SK-N-SH (cell line): ENCODE measurements around the gene ATP6V1B1.

Source experiments
- EP300 ChIP-seq, 2 experiments: IDR thresholded peaks; 2 replicates each; pipeline versions ENCODE4 v1.4.0 to v1.6.1; 2012; ENCODE audit warnings: borderline replicate concordance in 1 of 2, low read depth in 1 of 2, low read length in 1 of 2
- EZH2phosphoT487 ChIP-seq: fragments of 200-600 bp; sonication (generic); IDR thresholded peaks from 2 replicates; pipeline ENCODE4 v1.6.1; 2017; ENCODE audit warnings: low read depth, mixed run types, mild to moderate bottlenecking, antibody characterized with exemption, moderate library complexity, borderline replicate concordance
- JUND ChIP-seq: IDR thresholded peaks from 2 replicates; pipeline ENCODE4 v1.4.0; 2012
- MAX ChIP-seq: IDR thresholded peaks from 2 replicates; pipeline ENCODE4 v1.4.0; 2012; ENCODE audit warnings: low read depth
- NFIC ChIP-seq: IDR thresholded peaks from 2 replicates; pipeline ENCODE4 v1.4.0; 2012; ENCODE audit warnings: borderline replicate concordance
- POLR2AphosphoS5 ChIP-seq: IDR thresholded peaks from 2 replicates; pipeline ENCODE4 v1.6.1; 2012; ENCODE audit warnings: low read depth, low read length
- RCOR1 ChIP-seq: fragments of 150-350 bp; IDR thresholded peaks from 2 replicates; pipeline ENCODE4 v1.6.1; 2017; ENCODE audit warnings: antibody characterized with exemption, low read length
- TAF1 ChIP-seq: IDR thresholded peaks from 2 replicates; pipeline ENCODE4 v1.6.1; 2012; ENCODE audit warnings: low read depth, mild to moderate bottlenecking, low read length, moderate library complexity, borderline replicate concordance
- USF2 ChIP-seq: fragments of 150-350 bp; IDR thresholded peaks from 2 replicates; pipeline ENCODE4 v1.6.1; 2017; ENCODE audit warnings: antibody characterized with exemption, low read length, low read depth, borderline replicate concordance
- TF ChIP-seq, protein P1 (sequence below): fragments of 200-600 bp; sonication (generic); IDR thresholded peaks from 2 replicates; pipeline ENCODE4 v1.6.1; 2017; ENCODE audit warnings: antibody characterized with exemption, mild to moderate bottlenecking, moderate library complexity
- TF ChIP-seq, protein P2 (sequence below): IDR thresholded peaks from 2 replicates; pipeline ENCODE4 v1.6.1; 2012; ENCODE audit warnings: mild to moderate bottlenecking, low read depth, low read length, moderate library complexity

- TF ChIP-seq, protein P1, sequence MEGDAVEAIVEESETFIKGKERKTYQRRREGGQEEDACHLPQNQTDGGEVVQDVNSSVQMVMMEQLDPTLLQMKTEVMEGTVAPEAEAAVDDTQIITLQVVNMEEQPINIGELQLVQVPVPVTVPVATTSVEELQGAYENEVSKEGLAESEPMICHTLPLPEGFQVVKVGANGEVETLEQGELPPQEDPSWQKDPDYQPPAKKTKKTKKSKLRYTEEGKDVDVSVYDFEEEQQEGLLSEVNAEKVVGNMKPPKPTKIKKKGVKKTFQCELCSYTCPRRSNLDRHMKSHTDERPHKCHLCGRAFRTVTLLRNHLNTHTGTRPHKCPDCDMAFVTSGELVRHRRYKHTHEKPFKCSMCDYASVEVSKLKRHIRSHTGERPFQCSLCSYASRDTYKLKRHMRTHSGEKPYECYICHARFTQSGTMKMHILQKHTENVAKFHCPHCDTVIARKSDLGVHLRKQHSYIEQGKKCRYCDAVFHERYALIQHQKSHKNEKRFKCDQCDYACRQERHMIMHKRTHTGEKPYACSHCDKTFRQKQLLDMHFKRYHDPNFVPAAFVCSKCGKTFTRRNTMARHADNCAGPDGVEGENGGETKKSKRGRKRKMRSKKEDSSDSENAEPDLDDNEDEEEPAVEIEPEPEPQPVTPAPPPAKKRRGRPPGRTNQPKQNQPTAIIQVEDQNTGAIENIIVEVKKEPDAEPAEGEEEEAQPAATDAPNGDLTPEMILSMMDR = no peak
- TF ChIP-seq NFIC = no peak
- TF ChIP-seq POLR2AphosphoS5 = no peak
- TF ChIP-seq EZH2phosphoT487 = no peak
- TF ChIP-seq MAX = no peak
- TF ChIP-seq JUND = no peak
- TF ChIP-seq EP300 (IDR thresholded peaks at IDR 0.05; ENCODE audit: borderline replicate concordance in 1 of 2, low read depth in 1 of 2, low read length in 1 of 2) = no peak
- TF ChIP-seq USF2 = no peak
- TF ChIP-seq RCOR1 = no peak
- TF ChIP-seq TAF1 = no peak
- TF ChIP-seq, protein P2, sequence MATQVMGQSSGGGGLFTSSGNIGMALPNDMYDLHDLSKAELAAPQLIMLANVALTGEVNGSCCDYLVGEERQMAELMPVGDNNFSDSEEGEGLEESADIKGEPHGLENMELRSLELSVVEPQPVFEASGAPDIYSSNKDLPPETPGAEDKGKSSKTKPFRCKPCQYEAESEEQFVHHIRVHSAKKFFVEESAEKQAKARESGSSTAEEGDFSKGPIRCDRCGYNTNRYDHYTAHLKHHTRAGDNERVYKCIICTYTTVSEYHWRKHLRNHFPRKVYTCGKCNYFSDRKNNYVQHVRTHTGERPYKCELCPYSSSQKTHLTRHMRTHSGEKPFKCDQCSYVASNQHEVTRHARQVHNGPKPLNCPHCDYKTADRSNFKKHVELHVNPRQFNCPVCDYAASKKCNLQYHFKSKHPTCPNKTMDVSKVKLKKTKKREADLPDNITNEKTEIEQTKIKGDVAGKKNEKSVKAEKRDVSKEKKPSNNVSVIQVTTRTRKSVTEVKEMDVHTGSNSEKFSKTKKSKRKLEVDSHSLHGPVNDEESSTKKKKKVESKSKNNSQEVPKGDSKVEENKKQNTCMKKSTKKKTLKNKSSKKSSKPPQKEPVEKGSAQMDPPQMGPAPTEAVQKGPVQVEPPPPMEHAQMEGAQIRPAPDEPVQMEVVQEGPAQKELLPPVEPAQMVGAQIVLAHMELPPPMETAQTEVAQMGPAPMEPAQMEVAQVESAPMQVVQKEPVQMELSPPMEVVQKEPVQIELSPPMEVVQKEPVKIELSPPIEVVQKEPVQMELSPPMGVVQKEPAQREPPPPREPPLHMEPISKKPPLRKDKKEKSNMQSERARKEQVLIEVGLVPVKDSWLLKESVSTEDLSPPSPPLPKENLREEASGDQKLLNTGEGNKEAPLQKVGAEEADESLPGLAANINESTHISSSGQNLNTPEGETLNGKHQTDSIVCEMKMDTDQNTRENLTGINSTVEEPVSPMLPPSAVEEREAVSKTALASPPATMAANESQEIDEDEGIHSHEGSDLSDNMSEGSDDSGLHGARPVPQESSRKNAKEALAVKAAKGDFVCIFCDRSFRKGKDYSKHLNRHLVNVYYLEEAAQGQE = no peak
Measured at GRCh38 chr2:70922235-70923234, 13.2 kb upstream of the ATP6V1B1 start.
